ENCODE measurements around the gene C12orf57. TPM values are rescaled to one million over a fixed set of nuclear protein-coding genes. Genes with fewer than 3 reads are reported as not detected.

The C12orf57 gene
- polyA plus RNA-seq, 2 of the 4 experiments (the other 2 are of a cell fraction), result 261 to 466 TPM

GRCh38 chr12:6925239-6925539, 18.6 kb upstream of the C12orf57 start:
- H3K27ac ChIP-seq, result peak overlapping the region; percentile 99 to 100
- no peak for DNase-seq (ENCODE audit: low read depth in 1 of 2, low spot score in 1 of 2)
- no peaks in the 10 kb centered on the region for H3K9me3 ChIP-seq
- peaks cover 39% of the 10 kb centered on the region for H3K4me1 ChIP-seq
- 7% methylated on average over 1 of the region's 1 CpG for WGBS (ENCODE audit: missing lambda C conversion rate)
- TF ChIP-seq NR3C1 (IDR thresholded peaks at IDR 0.05) (no peak), TP53 (CRISPR knock-in tag; IDR thresholded peaks at IDR 0.05) (0 out of 2 replicates have a peak, but pooled peaks have one; percentile 31)
- H3K4me3 ChIP-seq, result no peak overlapping the region
- peak overlapping the region; percentile 82 for H3K4me2 ChIP-seq
- POLR2A ChIA-PET, result interaction anchor here (0.5 to 4.1 kb wide), 12 partner anchors 11 to 58 kb away, joined by 3 to 44 read pairs (median 10); partner anchors contain the start of genes C12orf57, RNU7-1, SPSB2 and TPI1
- CTCF ChIA-PET, result interaction anchor here (0.9 to 18.2 kb wide), 16 partner anchors 11 to 184 kb away, joined by 3 to 370 read pairs (median 10); partner anchors contain the start of genes C12orf57, C1RL, ENO2 and LRRC23
- ATAC-seq, result no peak; a peak in 2 of 6 replicates
- no peak for FAIRE-seq

GRCh38 chr12:6925540-6926279, 18.1 kb upstream of the C12orf57 start:
- DNase-seq (ENCODE audit: low read depth in 1 of 2, low spot score in 1 of 2) (peak; percentile 90 to 91), FAIRE-seq (peak; percentile 84), ATAC-seq (peak; percentile 67 to 78)
- WGBS (ENCODE audit: missing lambda C conversion rate), result 1% methylated on average over 8 of the region's 8 CpGs
- Histone ChIP-seq H3K4me1 (peaks cover 42% of the 10 kb centered on the region), H3K27ac (peak overlapping the region; percentile 99 to 100), H3K9me3 (no peaks in the 10 kb centered on the region), H3K4me3 (peak overlapping the region; percentile 31), H3K4me2 (peak overlapping the region; percentile 82)
- TF ChIP-seq RAD21 (conservative IDR thresholded peaks at IDR 0.05 in 1 of 2, IDR thresholded peaks at IDR 0.05 in 1 of 2) (no peak), JUN (IDR thresholded peaks at IDR 0.05) (peak; percentile 40 to 78; a peak in 4 of 5 replicates), POLR2A (IDR thresholded peaks at IDR 0.05; ENCODE audit: low read length) (peak; percentile 27), TP53 (CRISPR knock-in tag; IDR thresholded peaks at IDR 0.05) (no peak), E2F6 (IDR thresholded peaks at IDR 0.05; ENCODE audit: borderline replicate concordance, low read depth) (0 out of 2 replicates have a peak, but pooled peaks have one; percentile 17), NPAS2 (CRISPR knock-in tag; IDR thresholded peaks at IDR 0.05; ENCODE audit: borderline replicate concordance) (no peak), CEBPB (IDR thresholded peaks at IDR 0.05) (peak; percentile 50 to 78), FOSB (CRISPR knock-in tag; IDR thresholded peaks at IDR 0.05) (no peak), HDAC2 (IDR thresholded peaks at IDR 0.05) (no peak), JUNB (IDR thresholded peaks at IDR 0.05) (peak; percentile 31), MAX (IDR thresholded peaks at IDR 0.05) (0 out of 2 replicates have a peak, but pooled peaks have one; percentile 29), HES2 (IDR thresholded peaks at IDR 0.05) (no peak), FOSL2 (IDR thresholded peaks at IDR 0.05) (peak; percentile 62), FOSL2 (CRISPR knock-in tag; IDR thresholded peaks at IDR 0.05) (peak; percentile 96)
- ChIA-PET POLR2A (interaction anchor here (0.5 to 4.1 kb wide), 12 partner anchors 11 to 58 kb away, joined by 3 to 44 read pairs (median 10); partner anchors contain the start of genes C12orf57, RNU7-1, SPSB2 and TPI1), CTCF (interaction anchor here (0.9 to 18.2 kb wide), 14 partner anchors 12 to 183 kb away, joined by 3 to 370 read pairs (median 17); partner anchors contain the start of genes C12orf57, C1RL, ENO2 and LRRC23)

- Histone ChIP-seq H3K4me2 (peak within 1 kb of the TSS; percentile 82), H3K4me1 (peaks cover 50% of the 10 kb centered on the region), H3K4me3 (peak within 1 kb of the TSS; percentile 93), H3K27ac (peak within 1 kb of the TSS; percentile 99 to 100), H3K9me3 (no peaks in the 10 kb centered on the region)
- ChIA-PET CTCF (interaction anchor here (0.6 to 18.2 kb wide), 7 partner anchors 13 to 103 kb away, joined by 3 to 370 read pairs (median 38); partner anchors contain the start of genes C12orf57, ENO2, PTPN6 and RNU7-1), POLR2A (interaction anchor here (0.8 to 4.1 kb wide), 7 partner anchors 9 to 60 kb away, joined by 3 to 44 read pairs (median 14); partner anchors contain the start of genes C12orf57, RNU7-1, SPSB2 and TPI1)
- DNase-seq (ENCODE audit: low read depth in 1 of 2, low spot score in 1 of 2), result peak; percentile 56 to 59
- FAIRE-seq, result no peak
- ATAC-seq, result peak; percentile 11 to 23; a peak in 5 of 6 replicates
- WGBS (ENCODE audit: missing lambda C conversion rate), result 7% methylated on average over 22 of the region's 66 CpGs
- TF ChIP-seq JUN (IDR thresholded peaks at IDR 0.05) (peak in 1 of 2 experiments; percentile 39; a peak in 1 of 5 replicates), REST (IDR thresholded peaks at IDR 0.05) (no peak), HOXB5 (CRISPR knock-in tag; IDR thresholded peaks at IDR 0.05) (no peak), NPAS2 (CRISPR knock-in tag; IDR thresholded peaks at IDR 0.05; ENCODE audit: borderline replicate concordance) (no peak), FOSL2 (IDR thresholded peaks at IDR 0.05) (no peak), FOSL2 (CRISPR knock-in tag; IDR thresholded peaks at IDR 0.05) (no peak), EHF (CRISPR knock-in tag; IDR thresholded peaks at IDR 0.05) (no peak), POLR2A (IDR thresholded peaks at IDR 0.05; ENCODE audit: low read length) (peak; percentile 67), HOXB13 (CRISPR knock-in tag; IDR thresholded peaks at IDR 0.05; ENCODE audit: low read depth) (no peak), RNF2 (IDR thresholded peaks at IDR 0.05; ENCODE audit: borderline replicate concordance, low read depth) (no peak), FOXS1 (CRISPR knock-in tag; IDR thresholded peaks at IDR 0.05) (no peak), CEBPB (IDR thresholded peaks at IDR 0.05) (no peak), CHD4 (IDR thresholded peaks at IDR 0.05; ENCODE audit: borderline replicate concordance) (no peak), E2F6 (IDR thresholded peaks at IDR 0.05; ENCODE audit: borderline replicate concordance, low read depth) (peak; percentile 33; the same call in 1 of the 2 replicates), RFX5 (IDR thresholded peaks at IDR 0.05) (no peak), HEYL (CRISPR knock-in tag; IDR thresholded peaks at IDR 0.05) (no peak), CBX8 (IDR thresholded peaks at IDR 0.05) (no peak)
These were observed 16.3 kb upstream of the C12orf57 start, which contains the start of gene ATN1 for GRCh38 chr12:6927379-6928021. TSS of gene ATN1 (plus strand) at chr12:6927959. CDS start at chr12:6934002, 6,043 bp downstream.

Data from A549 (cell line).